ENCODE measurements around the gene PTGR1.

The PTGR1 gene

DNA sequence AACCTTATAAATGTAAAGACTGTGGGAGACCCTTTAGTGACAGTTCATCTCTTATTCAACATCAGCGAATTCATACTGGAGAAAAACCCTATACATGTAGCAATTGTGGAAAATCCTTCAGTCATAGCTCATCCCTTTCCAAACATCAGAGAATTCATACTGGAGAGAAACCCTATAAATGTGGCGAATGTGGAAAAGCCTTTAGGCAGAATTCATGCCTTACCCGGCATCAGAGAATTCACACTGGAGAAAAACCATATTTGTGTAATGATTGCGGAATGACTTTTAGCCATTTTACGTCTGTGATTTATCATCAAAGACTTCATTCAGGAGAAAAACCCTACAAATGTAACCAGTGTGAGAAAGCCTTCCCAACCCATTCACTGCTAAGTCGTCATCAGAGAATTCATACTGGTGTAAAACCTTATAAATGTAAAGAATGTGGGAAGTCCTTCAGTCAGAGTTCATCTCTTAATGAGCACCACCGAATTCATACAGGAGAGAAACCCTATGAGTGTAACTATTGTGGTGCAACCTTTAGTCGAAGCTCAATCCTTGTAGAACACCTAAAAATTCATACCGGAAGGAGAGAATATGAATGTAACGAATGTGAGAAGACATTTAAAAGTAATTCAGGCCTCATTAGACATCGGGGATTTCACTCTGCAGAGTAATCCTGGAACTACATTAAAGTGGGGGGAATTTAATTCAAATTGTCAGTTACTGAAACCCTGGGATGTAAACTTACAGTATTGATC lies 56.8 kb downstream of the PTGR1 start:
- DNase-seq (ENCODE audit: low read depth in 2 of 2), result no peak

DNA sequence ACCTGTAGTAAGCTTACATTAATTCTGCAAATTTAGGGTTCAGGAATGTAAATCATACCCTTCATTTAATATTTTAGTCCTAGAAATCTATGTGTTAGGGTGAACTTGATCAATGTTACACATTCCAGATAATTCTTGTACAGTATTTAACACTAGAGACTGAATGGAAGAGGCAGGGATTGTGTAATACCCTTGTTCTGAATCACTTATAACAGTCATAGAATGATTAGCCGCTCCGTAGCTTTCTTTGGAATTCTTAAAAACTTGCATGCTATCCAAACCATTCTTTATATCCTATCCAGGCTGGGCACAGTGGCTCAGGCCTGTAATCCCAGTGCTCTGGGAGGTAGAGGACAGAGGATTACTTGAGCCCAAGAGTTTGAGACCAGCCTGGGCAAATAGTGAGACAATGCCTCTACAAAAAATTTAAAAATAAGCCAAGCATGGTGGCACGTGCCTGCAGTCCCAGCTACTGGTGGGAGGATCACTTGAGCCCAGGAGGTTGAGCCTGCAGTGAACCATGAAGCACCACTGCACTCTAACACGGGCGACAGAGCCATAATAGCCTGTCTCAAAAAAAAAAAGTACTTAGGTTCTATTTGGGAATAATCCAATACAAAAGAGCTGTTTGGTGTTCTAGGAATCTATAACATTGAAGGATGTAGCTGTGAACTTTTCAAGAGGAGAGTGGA lies 66.2 kb downstream of the PTGR1 start:
- DNase-seq (ENCODE audit: low read depth in 2 of 2), result no peak

DNA sequence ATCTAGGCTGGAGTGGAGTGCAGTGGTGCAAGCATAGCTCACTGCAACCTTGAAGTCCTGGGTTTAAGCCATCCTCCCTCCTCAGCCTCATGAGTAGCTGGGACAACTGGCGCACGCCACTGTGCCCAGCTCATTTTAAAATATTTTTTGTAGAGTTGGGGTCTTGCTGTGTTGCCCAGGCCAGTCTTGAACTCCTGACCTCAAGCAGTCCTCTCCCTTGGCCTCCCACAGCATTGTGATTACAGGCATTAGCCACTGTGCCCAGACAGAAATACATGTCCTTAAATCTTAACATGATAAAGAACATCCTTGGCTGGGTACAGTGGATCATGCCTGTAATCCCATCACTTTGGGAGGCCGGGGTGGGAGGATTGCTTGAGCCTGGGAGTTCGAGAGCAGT lies 67.7 kb downstream of the PTGR1 start:
- DNase-seq (ENCODE audit: low read depth in 2 of 2), result no peak

DNA sequence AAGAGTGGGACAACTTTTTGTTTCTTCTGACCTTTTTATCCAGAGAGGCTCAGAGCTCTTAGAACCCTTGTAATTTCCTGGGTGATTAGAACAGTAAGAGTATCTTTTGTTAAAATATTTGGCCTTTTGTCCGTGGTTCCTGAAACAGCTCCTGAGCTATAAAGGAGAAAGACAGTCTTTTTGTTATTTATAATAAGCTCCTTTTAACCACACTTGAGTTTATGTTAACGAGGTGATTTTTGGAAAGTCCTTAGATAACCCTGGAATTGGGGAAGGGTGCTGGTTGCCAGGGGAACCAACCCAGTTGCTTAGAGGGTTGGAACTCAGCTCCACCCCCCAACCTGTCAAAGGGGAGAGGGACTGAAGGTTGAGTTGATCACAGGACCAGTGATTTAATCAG lies 69.7 kb downstream of the PTGR1 start:
- no peak for DNase-seq (ENCODE audit: low read depth in 2 of 2)

DNA sequence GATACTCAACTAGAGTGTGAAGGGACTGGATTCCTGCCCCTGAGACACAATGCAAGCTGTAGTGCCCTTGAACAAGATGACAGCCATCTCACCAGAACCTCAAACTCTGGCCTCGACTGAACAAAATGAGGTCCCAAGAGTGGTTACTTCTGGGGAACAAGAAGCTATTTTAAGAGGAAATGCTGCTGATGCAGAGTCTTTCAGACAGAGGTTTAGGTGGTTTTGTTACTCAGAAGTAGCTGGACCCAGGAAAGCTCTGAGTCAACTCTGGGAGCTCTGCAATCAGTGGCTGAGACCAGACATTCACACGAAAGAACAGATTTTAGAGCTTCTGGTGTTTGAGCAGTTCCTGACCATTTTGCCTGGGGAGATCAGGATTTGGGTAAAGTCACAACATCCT lies 72.1 kb downstream of the PTGR1 start:
- DNase-seq (ENCODE audit: low read depth in 2 of 2), result no peak

DNA sequence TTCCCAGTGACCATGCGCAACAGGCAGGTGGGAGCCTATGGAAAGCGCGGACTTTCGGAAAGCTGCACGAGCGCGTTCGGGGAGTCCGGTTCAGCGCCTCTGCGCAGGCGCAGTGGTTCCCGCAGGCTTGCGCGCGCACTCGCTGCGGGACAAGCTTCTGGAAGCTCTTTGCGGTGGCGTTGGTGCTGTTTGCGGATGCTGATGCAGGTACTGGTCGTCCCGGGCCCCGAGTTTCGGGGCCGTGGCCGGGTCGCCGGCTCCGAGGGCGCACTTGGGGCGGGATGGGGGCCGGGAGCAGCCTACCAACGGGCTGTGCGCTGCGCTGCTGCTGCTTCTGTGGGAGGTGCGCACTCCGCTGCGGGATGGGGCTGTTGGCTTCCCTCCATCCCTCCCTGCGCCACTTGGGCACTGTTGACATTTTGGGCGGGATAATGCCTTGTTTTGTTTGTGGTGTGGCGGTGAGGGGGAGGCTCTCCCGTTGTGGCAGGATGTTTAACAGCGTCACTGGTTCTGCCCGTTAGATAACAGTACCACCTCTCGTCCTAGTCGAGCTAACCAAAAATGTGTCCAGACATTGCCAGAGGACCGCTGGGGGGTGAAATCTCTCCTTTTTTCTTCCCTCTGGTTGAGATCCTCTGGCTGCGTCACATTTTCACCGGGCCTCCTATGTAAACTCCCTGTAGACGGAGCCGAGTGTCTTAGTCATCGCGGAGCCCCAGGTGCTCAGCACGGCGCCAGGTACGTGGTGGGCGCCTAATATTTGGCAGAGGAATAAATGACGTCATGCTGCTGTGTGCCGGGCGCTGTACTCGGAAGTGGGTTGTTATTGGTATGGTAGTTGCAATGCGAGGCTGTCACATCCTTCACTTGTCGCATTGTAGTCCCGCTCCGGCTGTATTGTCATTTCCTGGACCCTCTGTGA lies 74.1 kb downstream of the PTGR1 start, which contains the start of gene ZNF483:
TSS of gene ZNF483 (plus strand) at position 124 of the 922 bp plus-strand sequence. CDS start 2,217 bp downstream, outside the sequence.
- DNase-seq (ENCODE audit: low read depth in 2 of 2), result peak; percentile 46 to 56

DNA sequence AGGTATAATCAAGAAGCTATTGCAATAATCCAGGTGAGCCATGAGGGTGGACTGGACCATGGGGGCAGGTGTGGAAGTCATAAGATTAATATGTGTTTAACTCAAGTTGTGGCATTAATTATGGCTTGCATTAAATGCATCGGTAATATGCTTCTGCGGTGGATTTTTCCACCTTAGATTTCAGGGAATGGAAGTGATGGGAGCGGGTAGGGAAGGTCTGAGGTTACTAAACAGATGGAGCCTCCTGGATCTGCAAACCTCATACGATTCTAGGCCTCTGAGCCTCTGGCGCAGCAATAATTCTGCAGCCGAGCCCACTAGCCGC lies 74.8 kb downstream of the PTGR1 start:
- DNase-seq (ENCODE audit: low read depth in 2 of 2), result no peak

DNA sequence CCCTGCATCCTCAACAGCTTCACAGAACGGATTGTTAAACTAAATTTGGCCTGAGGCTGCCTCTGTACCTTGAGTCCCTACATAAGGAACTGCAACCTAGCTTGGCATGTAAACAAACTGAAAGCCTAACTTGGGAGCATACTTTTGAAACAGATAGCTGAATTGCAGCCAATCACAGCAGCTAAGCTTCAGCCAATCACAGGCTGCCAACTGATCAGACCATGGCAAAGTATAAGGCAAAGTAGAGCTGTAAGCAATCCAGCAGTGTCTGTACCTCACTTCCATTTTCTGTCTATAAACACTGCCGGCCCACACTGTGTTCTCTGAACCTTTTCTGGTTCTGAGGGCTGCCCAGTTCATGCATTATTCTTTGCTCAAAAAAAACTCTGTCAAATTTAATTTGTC lies 83.4 kb downstream of the PTGR1 start:
- DNase-seq (ENCODE audit: low read depth in 2 of 2), result no peak

DNA sequence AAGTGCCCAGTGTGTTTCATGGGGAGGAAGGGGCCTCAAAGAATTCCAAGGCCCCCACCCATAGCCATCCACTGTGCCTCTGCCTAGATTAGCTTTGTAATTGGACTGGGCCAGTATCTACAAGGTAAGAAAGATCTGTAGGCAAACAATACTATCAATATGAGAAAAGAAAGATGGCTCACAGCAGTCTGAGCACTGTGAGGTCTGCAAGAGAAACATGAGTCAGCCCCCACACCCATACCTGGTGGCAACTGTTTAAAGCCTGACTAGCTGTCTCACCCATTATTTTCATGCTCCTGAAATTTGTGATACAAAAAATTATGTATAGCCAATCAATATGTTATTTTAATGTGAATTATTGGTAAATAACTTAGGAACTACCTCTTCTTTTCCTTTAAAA lies 84.5 kb downstream of the PTGR1 start:
- DNase-seq (ENCODE audit: low read depth in 2 of 2), result no peak

All from stimulated activated CD4-positive, alpha-beta T cell treated with anti-CD3 and anti-CD28 coated beads, Interleukin-12 subunit alpha, Interleukin-12 subunit beta, amount 100 ng/mL, for 24 hours (primary cell).